ENCODE data around the gene FHIT.

The FHIT gene

DNA sequence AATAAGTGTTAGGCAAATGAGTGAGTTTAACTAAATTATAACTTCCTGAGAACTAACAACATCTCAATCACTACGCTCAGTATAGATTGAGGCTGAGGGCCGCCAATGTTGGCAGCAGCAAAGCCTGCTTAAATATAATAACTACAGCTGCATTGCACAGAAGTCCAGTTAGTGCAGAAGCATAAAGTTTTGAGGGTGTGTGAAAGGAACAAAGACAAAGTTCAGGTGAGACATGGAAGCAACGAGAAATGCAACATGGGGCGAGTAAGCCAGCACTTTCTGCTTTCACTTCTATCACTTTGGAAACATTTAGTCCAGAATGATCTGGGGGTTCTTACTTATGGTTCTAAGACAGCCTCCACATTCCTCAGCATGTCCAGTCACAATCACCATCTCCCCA is 1149.1 kb downstream of the FHIT start:
- H3K4me2 ChIP-seq (ENCODE audit: low read length): no peak overlapping the region
- no peaks in the 10 kb centered on the region for H3K36me3 ChIP-seq (replicated peaks; ENCODE audit: low read depth, low read length)
- no peaks in the 10 kb centered on the region for H4K20me1 ChIP-seq (ENCODE audit: insufficient read depth, low read length)
- H3K27ac ChIP-seq (ENCODE audit: low read length): no peak overlapping the region
- H3K9me3 ChIP-seq (ENCODE audit: insufficient read depth, low read length): no peaks in the 10 kb centered on the region
- no peak overlapping the region for H2AFZ ChIP-seq (ENCODE audit: low read depth, low read length)
- H3K9ac ChIP-seq (ENCODE audit: low read length): no peak overlapping the region
- H3K4me3 ChIP-seq (ENCODE audit: low read length): no peak overlapping the region
- H3K27me3 ChIP-seq (ENCODE audit: low read depth, low read length): no peaks in the 10 kb centered on the region
- H3K4me1 ChIP-seq (ENCODE audit: low read length): no peaks in the 10 kb centered on the region
- H3K79me2 ChIP-seq (ENCODE audit: low read length): no peaks in the 10 kb centered on the region
- TF ChIP-seq, protein P1, sequence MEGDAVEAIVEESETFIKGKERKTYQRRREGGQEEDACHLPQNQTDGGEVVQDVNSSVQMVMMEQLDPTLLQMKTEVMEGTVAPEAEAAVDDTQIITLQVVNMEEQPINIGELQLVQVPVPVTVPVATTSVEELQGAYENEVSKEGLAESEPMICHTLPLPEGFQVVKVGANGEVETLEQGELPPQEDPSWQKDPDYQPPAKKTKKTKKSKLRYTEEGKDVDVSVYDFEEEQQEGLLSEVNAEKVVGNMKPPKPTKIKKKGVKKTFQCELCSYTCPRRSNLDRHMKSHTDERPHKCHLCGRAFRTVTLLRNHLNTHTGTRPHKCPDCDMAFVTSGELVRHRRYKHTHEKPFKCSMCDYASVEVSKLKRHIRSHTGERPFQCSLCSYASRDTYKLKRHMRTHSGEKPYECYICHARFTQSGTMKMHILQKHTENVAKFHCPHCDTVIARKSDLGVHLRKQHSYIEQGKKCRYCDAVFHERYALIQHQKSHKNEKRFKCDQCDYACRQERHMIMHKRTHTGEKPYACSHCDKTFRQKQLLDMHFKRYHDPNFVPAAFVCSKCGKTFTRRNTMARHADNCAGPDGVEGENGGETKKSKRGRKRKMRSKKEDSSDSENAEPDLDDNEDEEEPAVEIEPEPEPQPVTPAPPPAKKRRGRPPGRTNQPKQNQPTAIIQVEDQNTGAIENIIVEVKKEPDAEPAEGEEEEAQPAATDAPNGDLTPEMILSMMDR (IDR thresholded peaks at IDR 0.05; ENCODE audit: low read depth, low read length): no peak
- TF ChIP-seq EZH2phosphoT487 (IDR thresholded peaks at IDR 0.05; ENCODE audit: low read depth): no peak

DNA sequence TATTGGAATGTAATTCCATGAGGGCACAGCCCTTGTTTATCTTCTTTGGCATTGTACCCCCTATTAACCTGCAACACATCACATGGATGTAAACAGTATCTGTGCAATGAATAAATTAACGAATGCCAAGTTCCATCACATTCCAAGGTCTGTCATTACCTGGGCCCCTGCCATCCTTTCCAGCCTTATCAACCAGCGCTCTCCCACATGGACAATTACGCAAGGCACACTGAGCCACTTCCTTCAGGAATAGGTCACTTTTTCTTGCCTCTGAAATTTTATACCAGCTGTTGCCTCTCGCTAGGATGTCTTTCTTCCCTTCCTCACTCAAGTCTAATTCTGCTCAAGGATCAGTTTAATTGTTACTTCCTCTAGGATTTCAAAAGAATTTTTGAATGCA is 1149.6 kb downstream of the FHIT start:
- Histone ChIP-seq H3K4me2 (ENCODE audit: low read length) (no peak overlapping the region), H2AFZ (ENCODE audit: low read depth, low read length) (no peak overlapping the region), H3K79me2 (ENCODE audit: low read length) (no peaks in the 10 kb centered on the region), H3K36me3 (replicated peaks; ENCODE audit: low read depth, low read length) (no peaks in the 10 kb centered on the region), H4K20me1 (ENCODE audit: insufficient read depth, low read length) (no peaks in the 10 kb centered on the region), H3K27ac (ENCODE audit: low read length) (no peak overlapping the region), H3K9me3 (ENCODE audit: insufficient read depth, low read length) (no peaks in the 10 kb centered on the region), H3K4me3 (ENCODE audit: low read length) (no peak overlapping the region), H3K27me3 (ENCODE audit: low read depth, low read length) (no peaks in the 10 kb centered on the region), H3K9ac (ENCODE audit: low read length) (no peak overlapping the region), H3K4me1 (ENCODE audit: low read length) (no peaks in the 10 kb centered on the region)
- TF ChIP-seq, protein P1 (IDR thresholded peaks at IDR 0.05; ENCODE audit: low read depth, low read length): no peak
- no peak for TF ChIP-seq EZH2phosphoT487 (IDR thresholded peaks at IDR 0.05; ENCODE audit: low read depth)

DNA sequence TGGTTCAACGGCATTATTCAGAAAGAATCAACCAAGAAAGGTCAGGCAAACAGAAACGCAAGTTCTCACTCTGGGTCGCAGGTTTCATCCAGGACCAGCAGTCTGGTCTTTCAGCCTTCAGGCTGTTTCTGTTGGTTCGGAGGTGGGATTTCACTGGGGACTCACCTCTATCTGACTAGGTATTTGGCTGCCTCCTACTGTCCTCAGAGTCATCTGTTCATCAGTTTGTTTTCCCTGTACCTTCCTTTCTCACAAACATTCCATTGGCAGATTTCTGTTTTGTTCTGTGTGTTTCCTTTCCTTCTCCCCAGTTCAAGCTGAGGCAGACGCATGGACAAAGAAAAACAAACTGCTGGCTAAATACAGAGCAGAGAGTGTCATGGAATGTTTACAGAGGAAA is 1154.8 kb downstream of the FHIT start:
- H3K27ac ChIP-seq (ENCODE audit: low read length): no peak overlapping the region
- TF ChIP-seq EZH2phosphoT487 (IDR thresholded peaks at IDR 0.05; ENCODE audit: low read depth): no peak
- TF ChIP-seq, protein P1 (IDR thresholded peaks at IDR 0.05; ENCODE audit: low read depth, low read length): no peak
- H3K4me2 ChIP-seq (ENCODE audit: low read length): no peak overlapping the region
- H3K9ac ChIP-seq (ENCODE audit: low read length): no peak overlapping the region
- H3K4me3 ChIP-seq (ENCODE audit: low read length): no peak overlapping the region
- no peak overlapping the region for H2AFZ ChIP-seq (ENCODE audit: low read depth, low read length)
- H3K9me3 ChIP-seq (ENCODE audit: insufficient read depth, low read length): no peaks in the 10 kb centered on the region
- H3K4me1 ChIP-seq (ENCODE audit: low read length): no peaks in the 10 kb centered on the region
- H3K27me3 ChIP-seq (ENCODE audit: low read depth, low read length): no peaks in the 10 kb centered on the region
- H3K79me2 ChIP-seq (ENCODE audit: low read length): no peaks in the 10 kb centered on the region
- no peaks in the 10 kb centered on the region for H4K20me1 ChIP-seq (ENCODE audit: insufficient read depth, low read length)
- H3K36me3 ChIP-seq (replicated peaks; ENCODE audit: low read depth, low read length): no peaks in the 10 kb centered on the region

DNA sequence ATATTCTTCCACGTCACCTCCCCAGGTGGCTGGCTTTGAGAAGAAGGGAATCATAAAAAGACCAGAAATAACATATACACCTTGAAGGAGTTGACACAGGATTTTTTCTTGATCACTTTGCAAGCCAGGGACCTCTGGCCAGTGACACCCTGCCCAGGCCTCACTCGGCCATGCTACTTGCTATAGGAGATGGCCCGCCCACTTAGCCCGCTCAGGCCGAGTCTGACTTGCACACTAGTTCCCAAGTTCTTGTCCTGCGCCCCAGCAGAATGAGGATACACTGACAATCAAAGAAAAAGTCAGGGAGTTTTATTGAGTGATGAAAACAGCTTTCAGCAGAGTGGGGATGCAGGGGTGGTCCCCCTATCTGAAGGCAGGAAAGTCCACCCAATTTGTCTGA is 1155.3 kb downstream of the FHIT start:
- Histone ChIP-seq H3K79me2 (ENCODE audit: low read length) (no peaks in the 10 kb centered on the region), H3K4me1 (ENCODE audit: low read length) (no peaks in the 10 kb centered on the region), H4K20me1 (ENCODE audit: insufficient read depth, low read length) (no peaks in the 10 kb centered on the region), H3K27ac (ENCODE audit: low read length) (no peak overlapping the region), H3K4me3 (ENCODE audit: low read length) (no peak overlapping the region), H3K36me3 (replicated peaks; ENCODE audit: low read depth, low read length) (no peaks in the 10 kb centered on the region), H3K9me3 (ENCODE audit: insufficient read depth, low read length) (no peaks in the 10 kb centered on the region), H3K4me2 (ENCODE audit: low read length) (no peak overlapping the region), H2AFZ (ENCODE audit: low read depth, low read length) (no peak overlapping the region), H3K9ac (ENCODE audit: low read length) (no peak overlapping the region), H3K27me3 (ENCODE audit: low read depth, low read length) (no peaks in the 10 kb centered on the region)
- TF ChIP-seq EZH2phosphoT487 (IDR thresholded peaks at IDR 0.05; ENCODE audit: low read depth): no peak

DNA sequence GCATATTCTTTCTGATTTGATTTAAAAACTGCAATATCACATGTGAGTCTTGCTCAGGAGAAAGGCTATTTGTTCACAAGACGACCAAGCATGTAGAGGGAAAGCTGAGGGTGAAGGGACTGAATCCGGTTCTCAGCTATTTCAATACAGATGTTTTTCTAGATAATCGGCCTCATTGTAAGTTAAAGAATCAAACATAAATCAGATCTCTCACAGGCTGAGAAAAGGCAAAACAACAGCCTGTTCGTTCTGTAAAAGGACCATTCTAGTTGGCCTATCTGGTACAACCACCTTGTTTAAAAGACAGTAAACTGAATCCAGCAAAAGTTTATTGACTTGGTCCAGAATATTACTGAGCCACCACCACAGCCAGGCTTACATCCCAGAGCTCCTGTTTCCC is 1155.7 kb downstream of the FHIT start:
- TF ChIP-seq EZH2phosphoT487 (IDR thresholded peaks at IDR 0.05; ENCODE audit: low read depth): no peak
- TF ChIP-seq, protein P1 (IDR thresholded peaks at IDR 0.05; ENCODE audit: low read depth, low read length): no peak
- no peak overlapping the region for H2AFZ ChIP-seq (ENCODE audit: low read depth, low read length)
- no peak overlapping the region for H3K9ac ChIP-seq (ENCODE audit: low read length)

More for the DNA sequence above, 1155.7 kb downstream of the FHIT start:
- Histone ChIP-seq H3K9me3 (ENCODE audit: insufficient read depth, low read length) (no peaks in the 10 kb centered on the region), H4K20me1 (ENCODE audit: insufficient read depth, low read length) (no peaks in the 10 kb centered on the region), H3K36me3 (replicated peaks; ENCODE audit: low read depth, low read length) (no peaks in the 10 kb centered on the region), H3K79me2 (ENCODE audit: low read length) (no peaks in the 10 kb centered on the region), H3K4me1 (ENCODE audit: low read length) (no peaks in the 10 kb centered on the region), H3K4me3 (ENCODE audit: low read length) (no peak overlapping the region), H3K27me3 (ENCODE audit: low read depth, low read length) (0 out of 2 replicates have a peak, but pooled peaks cover 1% of the 10 kb centered on the region), H3K4me2 (ENCODE audit: low read length) (no peak overlapping the region), H3K27ac (ENCODE audit: low read length) (no peak overlapping the region)
